ENCODE data around the gene CHRDL2. TPM values are rescaled to one million over a fixed set of nuclear protein-coding genes. Genes with fewer than 3 reads are reported as not detected.

The CHRDL2 gene
- total RNA-seq, 2 experiments from 2014 or later = not detected

GRCh38 chr11:74673693-74674360 lies 57.4 kb downstream of the CHRDL2 start:
- POLR2A ChIA-PET = no interaction called here
- no peak for DNase-seq
- Mint-ChIP-seq H3K27me3 (no peaks in the 10 kb centered on the region), H3K27ac (no peak overlapping the region), H3K4me3 (no peak overlapping the region), H3K36me3 (ENCODE audit: low read depth) (no peaks in the 10 kb centered on the region), H3K4me1 (ENCODE audit: low read depth) (no peaks in the 10 kb centered on the region), H3K9me3 (no peaks in the 10 kb centered on the region)
- intact Hi-C loops (cut with micrococcal nuclease) = no loop called here
- TF ChIP-seq CTCF (IDR thresholded peaks at IDR 0.05) = no peak
- ATAC-seq = no peak
- CTCF ChIA-PET = interaction anchor here (5.8 kb wide), 1 partner anchor 28 kb away, joined by 19 read pairs; no protein-coding TSS in a partner anchor

GRCh38 chr11:74672956-74673692 lies 58.1 kb downstream of the CHRDL2 start:
- no peak for ATAC-seq
- no peak overlapping the region for H3K27ac Mint-ChIP-seq
- no peaks in the 10 kb centered on the region for H3K36me3 Mint-ChIP-seq (ENCODE audit: low read depth)
- H3K4me3 Mint-ChIP-seq = no peak overlapping the region
- no peak for TF ChIP-seq CTCF (IDR thresholded peaks at IDR 0.05)
- intact Hi-C loops (cut with micrococcal nuclease) = no loop called here
- no peaks in the 10 kb centered on the region for H3K27me3 Mint-ChIP-seq
- ChIA-PET CTCF (interaction anchor here (5.8 kb wide), 1 partner anchor 29 kb away, joined by 19 read pairs; no protein-coding TSS in a partner anchor), POLR2A (interaction anchor here (0.6 kb wide), 1 partner anchor 81 kb away, joined by 3 read pairs; the partner anchor contains the start of gene POLD3)
- no peaks in the 10 kb centered on the region for H3K4me1 Mint-ChIP-seq (ENCODE audit: low read depth)
- no peak for DNase-seq
- no peaks in the 10 kb centered on the region for H3K9me3 Mint-ChIP-seq

- Mint-ChIP-seq H3K4me1 (ENCODE audit: low read depth) (no peaks in the 10 kb centered on the region), H3K27me3 (no peaks in the 10 kb centered on the region), H3K4me3 (no peak overlapping the region), H3K27ac (no peak overlapping the region), H3K9me3 (no peaks in the 10 kb centered on the region), H3K36me3 (ENCODE audit: low read depth) (no peaks in the 10 kb centered on the region)
- ATAC-seq = no peak
- ChIA-PET POLR2A (interaction anchor here (0.6 kb wide), 1 partner anchor 80 kb away, joined by 3 read pairs; the partner anchor contains the start of gene POLD3), CTCF (interaction anchor here (1.8 to 5.8 kb wide), 2 partner anchors 29 to 68 kb away, joined by 4 to 19 read pairs; no protein-coding TSS in a partner anchor)
- intact Hi-C loops (cut with micrococcal nuclease) = no loop called here
- TF ChIP-seq CTCF (IDR thresholded peaks at IDR 0.05) = no peak
- no peak for DNase-seq
These were observed 58.8 kb downstream of the CHRDL2 start for GRCh38 chr11:74672332-74672955.

- H3K36me3 Mint-ChIP-seq (ENCODE audit: low read depth) = no peaks in the 10 kb centered on the region
- no peak overlapping the region for H3K4me3 Mint-ChIP-seq
- no peak for DNase-seq
- no peak for TF ChIP-seq CTCF (IDR thresholded peaks at IDR 0.05)
- H3K27me3 Mint-ChIP-seq = no peaks in the 10 kb centered on the region
- ChIA-PET CTCF (interaction anchor here (1.8 kb wide), 1 partner anchor 69 kb away, joined by 4 read pairs; no protein-coding TSS in a partner anchor), POLR2A (no interaction called here)
- no peak overlapping the region for H3K27ac Mint-ChIP-seq
- no peak for ATAC-seq
- no peaks in the 10 kb centered on the region for H3K4me1 Mint-ChIP-seq (ENCODE audit: low read depth)
- H3K9me3 Mint-ChIP-seq = no peaks in the 10 kb centered on the region
- intact Hi-C loops (cut with micrococcal nuclease) = no loop called here
These were observed 59.6 kb downstream of the CHRDL2 start for GRCh38 chr11:74671520-74672196.

Data from activated CD8-positive, alpha-beta T cell treated with anti-CD3 and anti-CD28 coated beads for 36 hours (primary cell).